ENCODE results near the gene ZRANB1. TPM values are rescaled to one million over a fixed set of nuclear protein-coding genes. Genes with fewer than 3 reads are reported as not detected.

ZRANB1 gene
- total RNA-seq, 4 donors from 2014 or later: 22.1 to 37.5 (median 25.0) TPM

DNA sequence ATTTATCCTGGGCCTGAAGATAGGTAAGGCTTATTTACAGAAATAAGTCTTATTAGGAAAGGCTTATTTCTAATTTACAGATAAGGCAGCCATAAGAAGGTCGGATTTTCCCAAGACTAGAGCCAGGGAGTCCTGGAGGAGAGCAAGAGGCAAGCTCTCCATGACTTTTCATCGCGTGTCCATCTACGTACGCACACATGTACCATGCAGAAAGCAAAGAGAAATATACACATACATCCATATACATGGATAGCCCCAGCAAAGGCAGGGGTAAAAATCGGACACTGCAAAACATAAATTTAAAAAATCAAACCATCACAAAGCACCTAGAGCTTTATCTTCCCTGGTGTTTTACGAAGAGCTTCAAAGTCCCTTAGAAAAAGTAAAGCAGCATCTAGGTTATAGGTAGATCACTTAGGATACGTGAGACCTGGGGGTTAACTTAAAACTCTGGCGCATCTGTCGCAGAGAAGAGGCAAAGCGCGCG lies 25.8 kb upstream of the ZRANB1 start:
- intact Hi-C loops (cut with DNase I): loop anchor here (10.0 kb wide), 2 partner anchors 139 to 249 kb away; partner anchors contain the start of gene CTBP2

DNA sequence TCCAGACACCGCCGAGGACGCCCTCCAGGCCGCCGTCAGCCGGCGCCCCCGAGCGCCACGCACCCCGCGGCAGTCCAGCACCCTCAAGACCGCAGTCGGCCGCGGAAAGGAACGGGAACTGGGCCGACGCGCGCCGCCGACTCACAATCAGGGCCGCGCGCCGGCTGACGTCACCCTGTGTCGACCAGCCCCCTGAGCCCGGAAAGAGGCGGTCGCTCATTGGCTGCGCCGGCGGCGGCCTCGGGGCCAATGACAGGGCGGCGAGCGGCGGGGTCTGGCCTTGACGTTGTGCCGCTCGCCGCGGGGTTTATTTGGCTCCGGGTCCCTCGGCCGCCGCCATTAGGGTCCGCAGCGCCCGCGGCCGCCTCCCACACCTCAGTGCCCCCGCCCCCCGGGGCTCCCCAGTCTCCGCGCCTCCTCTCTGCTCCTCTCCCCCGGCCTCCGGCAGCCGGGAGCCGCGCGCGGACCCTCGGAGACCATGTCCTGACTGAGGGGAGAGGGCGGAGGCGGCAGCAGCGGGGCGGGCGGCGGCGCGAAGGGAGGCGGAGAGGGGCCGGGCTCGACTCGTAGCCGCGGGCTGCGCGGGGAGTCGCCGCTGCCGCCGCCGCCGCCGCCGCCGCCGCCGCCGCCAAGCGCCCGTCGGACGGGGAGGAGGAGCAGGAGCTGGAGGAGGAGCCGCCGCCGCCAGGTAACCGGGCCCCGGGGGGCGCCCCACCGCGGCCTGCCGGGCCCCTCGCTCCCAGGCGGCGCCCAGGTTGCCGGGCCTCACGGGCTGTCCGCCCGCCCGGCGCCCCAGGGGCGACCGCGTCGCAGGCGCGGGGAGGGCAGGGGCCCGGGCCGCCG lies 25.1 kb upstream of the ZRANB1 start:
- WGBS, 2 donors: 0 to 3% methylated on average over 7 to 19 of the region's 126 CpGs
- Histone ChIP-seq H3K4me3 (replicated peaks in 1 of 3) (peak overlapping the region; percentile 56 to 76 (median 69)), H3K27ac (peak overlapping the region; percentile 96 to 98 (median 97)), H3K27me3 (no peaks in the 10 kb centered on the region), H3K36me3 (no peaks in the 10 kb centered on the region), H3K9me3 (no peaks in the 10 kb centered on the region), H3K4me1 (peaks cover 13 to 21% of the 10 kb centered on the region in 2 donors)
- intact Hi-C loops (cut with DNase I): loop anchor here (10.0 kb wide), 2 partner anchors 138 to 248 kb away; partner anchors contain the start of gene CTBP2
- TF ChIP-seq, protein P1, sequence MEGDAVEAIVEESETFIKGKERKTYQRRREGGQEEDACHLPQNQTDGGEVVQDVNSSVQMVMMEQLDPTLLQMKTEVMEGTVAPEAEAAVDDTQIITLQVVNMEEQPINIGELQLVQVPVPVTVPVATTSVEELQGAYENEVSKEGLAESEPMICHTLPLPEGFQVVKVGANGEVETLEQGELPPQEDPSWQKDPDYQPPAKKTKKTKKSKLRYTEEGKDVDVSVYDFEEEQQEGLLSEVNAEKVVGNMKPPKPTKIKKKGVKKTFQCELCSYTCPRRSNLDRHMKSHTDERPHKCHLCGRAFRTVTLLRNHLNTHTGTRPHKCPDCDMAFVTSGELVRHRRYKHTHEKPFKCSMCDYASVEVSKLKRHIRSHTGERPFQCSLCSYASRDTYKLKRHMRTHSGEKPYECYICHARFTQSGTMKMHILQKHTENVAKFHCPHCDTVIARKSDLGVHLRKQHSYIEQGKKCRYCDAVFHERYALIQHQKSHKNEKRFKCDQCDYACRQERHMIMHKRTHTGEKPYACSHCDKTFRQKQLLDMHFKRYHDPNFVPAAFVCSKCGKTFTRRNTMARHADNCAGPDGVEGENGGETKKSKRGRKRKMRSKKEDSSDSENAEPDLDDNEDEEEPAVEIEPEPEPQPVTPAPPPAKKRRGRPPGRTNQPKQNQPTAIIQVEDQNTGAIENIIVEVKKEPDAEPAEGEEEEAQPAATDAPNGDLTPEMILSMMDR (IDR thresholded peaks at IDR 0.05): no peak
- TF ChIP-seq POLR2A (IDR thresholded peaks at IDR 0.05): peak in 1 of 2 donors; percentile 97
- peak; percentile 99 for DNase-seq

More for the DNA sequence above, 25.8 kb upstream of the ZRANB1 start:
- H3K27me3 ChIP-seq: no peaks in the 10 kb centered on the region
- no peak for TF ChIP-seq POLR2A (IDR thresholded peaks at IDR 0.05)
- TF ChIP-seq, protein P1 (IDR thresholded peaks at IDR 0.05): no peak
- H3K27ac ChIP-seq: peak overlapping the region; percentile 78 to 97 (median 96)
- 11 to 13% methylated on average over 13 of the region's 13 CpGs for whole genome bisulfite sequencing, 2 donors
- no peak for DNase-seq
- H3K4me1 ChIP-seq: peaks cover 13 to 27% of the 10 kb centered on the region in 2 donors
- no peaks in the 10 kb centered on the region for H3K36me3 ChIP-seq
- H3K9me3 ChIP-seq: no peaks in the 10 kb centered on the region
- H3K4me3 ChIP-seq (replicated peaks in 1 of 3): peak overlapping the region in 2 of 3 donors; percentile 51 to 76

DNA sequence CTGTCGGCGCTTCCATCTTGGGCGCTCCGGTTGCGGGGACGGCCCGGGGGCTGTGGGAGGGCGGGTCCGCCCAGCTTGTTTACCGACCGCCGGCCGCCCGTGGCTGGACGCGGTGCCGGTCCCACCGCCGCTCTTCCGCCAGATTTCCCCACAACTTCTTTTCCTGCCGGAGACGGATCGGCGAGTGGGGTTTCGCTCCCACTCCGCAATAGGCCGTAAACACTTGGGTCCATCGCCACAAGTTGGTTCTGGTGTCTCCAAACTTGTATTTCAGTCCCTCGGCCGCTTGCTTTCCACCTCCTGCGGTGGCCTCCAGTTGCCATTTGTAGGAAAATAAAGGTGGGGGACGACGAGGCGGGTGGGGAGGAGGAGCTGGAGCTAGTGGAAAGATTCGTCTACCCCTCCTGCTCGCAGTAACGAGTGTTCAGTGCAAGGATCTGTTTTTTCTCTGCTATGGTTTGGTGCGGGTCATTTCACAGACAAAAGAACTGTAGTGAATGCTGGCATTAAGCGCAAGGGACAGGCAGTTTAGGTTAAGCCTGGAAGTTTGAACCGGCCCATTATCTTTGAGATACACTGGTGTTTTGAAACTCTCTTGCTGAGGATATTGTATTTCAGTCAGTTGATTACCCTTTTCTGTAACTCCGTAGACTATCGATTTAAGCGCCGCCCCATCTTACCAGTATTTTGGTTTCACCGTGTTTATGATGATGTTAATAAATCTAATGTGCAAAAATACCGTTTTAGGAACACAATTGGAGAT lies 24.3 kb upstream of the ZRANB1 start:
- peak; percentile 64 to 70 for DNase-seq
- no peaks in the 10 kb centered on the region for H3K36me3 ChIP-seq
- 1% methylated on average over 21 to 27 of the region's 46 CpGs for WGBS, 2 donors

DNA sequence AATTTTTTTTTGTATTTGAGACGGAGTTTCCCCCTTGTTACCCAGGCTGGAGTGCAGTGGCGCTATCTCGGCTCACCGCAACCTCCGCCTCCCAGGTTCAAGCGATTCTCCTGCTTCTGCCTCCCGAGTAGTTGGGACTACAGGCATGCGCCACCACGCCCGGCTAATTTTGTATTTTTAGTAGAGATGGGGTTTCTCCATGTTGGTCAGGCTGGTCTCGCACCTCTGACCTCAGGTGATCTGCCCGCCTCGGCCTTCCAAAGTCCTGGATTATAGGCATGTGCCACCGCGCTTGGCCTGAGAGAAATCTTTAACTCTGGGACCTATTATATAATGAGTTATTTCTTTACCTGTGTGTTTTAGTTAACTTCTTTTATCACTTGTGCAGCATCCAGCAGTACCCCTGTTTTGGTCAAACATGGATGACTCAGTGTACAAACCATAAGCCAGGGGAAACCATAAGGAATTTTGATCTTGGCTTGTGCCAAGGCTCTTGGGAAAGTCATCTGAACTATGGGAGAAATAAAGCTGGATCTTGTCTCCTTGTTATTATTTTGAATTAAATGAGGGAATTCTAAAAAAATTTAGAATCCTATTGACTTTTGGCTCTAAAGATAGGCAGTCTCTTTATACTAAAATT lies 23.6 kb upstream of the ZRANB1 start:
- Histone ChIP-seq H3K36me3 (no peaks in the 10 kb centered on the region), H3K27ac (peak overlapping the region; percentile 96 to 98 (median 96)), H3K27me3 (no peaks in the 10 kb centered on the region), H3K4me3 (replicated peaks in 1 of 3) (peak overlapping the region in 2 of 3 donors; percentile 55 to 76), H3K9me3 (no peaks in the 10 kb centered on the region), H3K4me1 (peaks cover 13 to 17% of the 10 kb centered on the region in 2 donors)
- DNase-seq: peak; percentile 21 to 41
- intact Hi-C loops (cut with DNase I): loop anchor here (10.0 kb wide), 2 partner anchors 136 to 246 kb away; partner anchors contain the start of gene CTBP2
- TF ChIP-seq POLR2A (IDR thresholded peaks at IDR 0.05): no peak
- TF ChIP-seq, protein P1 (IDR thresholded peaks at IDR 0.05): no peak
- WGBS, 2 donors: 25 to 36% methylated on average over 15 of the region's 15 CpGs

More for the DNA sequence above, 24.3 kb upstream of the ZRANB1 start:
- H3K4me1 ChIP-seq: peaks cover 13 to 17% of the 10 kb centered on the region in 2 donors
- no peaks in the 10 kb centered on the region for H3K9me3 ChIP-seq
- intact Hi-C loops (cut with DNase I): loop anchor here (10.0 kb wide), 2 partner anchors 137 to 247 kb away; partner anchors contain the start of gene CTBP2
- H3K27me3 ChIP-seq: no peaks in the 10 kb centered on the region
- H3K4me3 ChIP-seq (replicated peaks in 1 of 3): peak overlapping the region; percentile 55 to 76 (median 56)
- H3K27ac ChIP-seq: peak overlapping the region; percentile 96 to 98 (median 96)
- peak in 1 of 2 donors; percentile 45 for TF ChIP-seq POLR2A (IDR thresholded peaks at IDR 0.05)
- TF ChIP-seq, protein P1 (IDR thresholded peaks at IDR 0.05): no peak

Measured in thyroid gland (tissue), 4 donors.